HCT116 (cell line): ENCODE results near the gene SKIC3.

ENCODE experiments used
- ATF3 ChIP-seq: IDR thresholded peaks from 2 replicates; pipeline ENCODE4 v1.6.1; 2012
- POLR2A ChIP-seq: IDR thresholded peaks from 2 replicates; pipeline ENCODE4 v1.7.0; 2011; ENCODE audit warnings: borderline replicate concordance; ENCODE audit not compliant: insufficient read depth, insufficient read length; ENCODE audit errors: extremely low read depth
- POLR2AphosphoS5 ChIP-seq: IDR thresholded peaks from 2 replicates; pipeline ENCODE4 v1.6.1; 2011; ENCODE audit warnings: mild to moderate bottlenecking, low read depth, low read length, moderate library complexity
- SP1 ChIP-seq: IDR thresholded peaks from 2 replicates; pipeline ENCODE4 v1.6.1; 2012; ENCODE audit warnings: low read depth
- TCF7L2 ChIP-seq: IDR thresholded peaks from 2 replicates; pipeline ENCODE4 v1.7.0; 2011; ENCODE audit warnings: borderline replicate concordance, inconsistent platforms; ENCODE audit not compliant: insufficient read depth, insufficient read length; ENCODE audit errors: extremely low read depth
- TF ChIP-seq, protein P1 (sequence below), 3 experiments: fragments of 200-600 bp in 1 of 3; sonication (generic) in 1 of 3; IDR thresholded peaks in 2 of 3; conservative IDR thresholded peaks in 1 of 3; 2 replicates each; pipeline ENCODE4 v1.5.1; 2012 to 2017; ENCODE audit warnings: low read depth in 2 of 3, low read length in 2 of 3, antibody characterized with exemption in 1 of 3, borderline replicate concordance in 1 of 3, control low read depth in 1 of 3, mild to moderate bottlenecking in 1 of 3, mixed read lengths in 1 of 3, mixed run types in 1 of 3, moderate library complexity in 1 of 3; ENCODE audit not compliant: insufficient read depth in 1 of 3

GRCh38 chr5:95530416-95530815 is 24.4 kb downstream of the SKIC3 start:
- TF ChIP-seq POLR2AphosphoS5 (no peak), TCF7L2 (no peak), SP1 (no peak), POLR2A (no peak), ATF3 (no peak)
- TF ChIP-seq, protein P1, sequence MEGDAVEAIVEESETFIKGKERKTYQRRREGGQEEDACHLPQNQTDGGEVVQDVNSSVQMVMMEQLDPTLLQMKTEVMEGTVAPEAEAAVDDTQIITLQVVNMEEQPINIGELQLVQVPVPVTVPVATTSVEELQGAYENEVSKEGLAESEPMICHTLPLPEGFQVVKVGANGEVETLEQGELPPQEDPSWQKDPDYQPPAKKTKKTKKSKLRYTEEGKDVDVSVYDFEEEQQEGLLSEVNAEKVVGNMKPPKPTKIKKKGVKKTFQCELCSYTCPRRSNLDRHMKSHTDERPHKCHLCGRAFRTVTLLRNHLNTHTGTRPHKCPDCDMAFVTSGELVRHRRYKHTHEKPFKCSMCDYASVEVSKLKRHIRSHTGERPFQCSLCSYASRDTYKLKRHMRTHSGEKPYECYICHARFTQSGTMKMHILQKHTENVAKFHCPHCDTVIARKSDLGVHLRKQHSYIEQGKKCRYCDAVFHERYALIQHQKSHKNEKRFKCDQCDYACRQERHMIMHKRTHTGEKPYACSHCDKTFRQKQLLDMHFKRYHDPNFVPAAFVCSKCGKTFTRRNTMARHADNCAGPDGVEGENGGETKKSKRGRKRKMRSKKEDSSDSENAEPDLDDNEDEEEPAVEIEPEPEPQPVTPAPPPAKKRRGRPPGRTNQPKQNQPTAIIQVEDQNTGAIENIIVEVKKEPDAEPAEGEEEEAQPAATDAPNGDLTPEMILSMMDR (IDR thresholded peaks at IDR 0.05 in 2 of 3, conservative IDR thresholded peaks at IDR 0.05 in 1 of 3; ENCODE audit: borderline replicate concordance in 1 of 3, insufficient read depth in 1 of 3, low read depth in 2 of 3, low read length in 2 of 3): no peak
